A549 (cell line): Measurements from ENCODE around the gene NEURL1. TPM values are rescaled to one million over a fixed set of nuclear protein-coding genes. Genes with fewer than 3 reads are reported as not detected.

Source experiments
- ATAC-seq, 2 experiments: fragments of 200-7000 bp in 1 of 2; fragments of >200 bp in 1 of 2; cut with Nextera tagmentation in 1 of 2; cut with Tn5 transposase in 1 of 2; 3 replicates each; pipeline versions ENCODE4 v1.8.0 to v1.9.1; 2018 to 2020; ENCODE audit warnings: mild to moderate bottlenecking in 1 of 2, moderate library complexity in 1 of 2
- CTCF ChIA-PET: fragments of 300-600 bp; sonication (Branson Sonifier 250); formaldehyde crosslinking; extraction: SDS; loops from one replicate; lab custom pipeline; 2021; ENCODE audit warnings: antibody characterized with exemption, inconsistent platforms; lab: Yijun Ruan, JAX
- POLR2A ChIA-PET: fragments of 350-600 bp; formaldehyde crosslinking; extraction: SDS; loops from one replicate; lab custom pipeline; 2021; ENCODE audit warnings: antibody characterized with exemption, inconsistent platforms; lab: Yijun Ruan, JAX
- DNase-seq, 2 experiments: peaks; one replicate each; pipeline versions ENCODE4 v3.0.0 to v3.0.0-alpha.2; 2011 to 2016; ENCODE audit warnings: low read depth in 1 of 2, low spot score in 1 of 2
- FAIRE-seq: peaks from 2 replicates; lab custom pipeline; 2011; peaks lifted over from hg19 to GRCh38; lab: Jason Lieb, UNC
- H3K27ac ChIP-seq, 2 experiments: fragments of >200 bp; sonication (Bioruptor Twin); formaldehyde crosslinking; 3 replicates each; pipeline ENCODE4 v1.5.1; 2016 to 2017
- H3K4me1 ChIP-seq: fragments of >200 bp; sonication (Bioruptor Twin); formaldehyde crosslinking; 3 replicates; pipeline ENCODE4 v1.6.1; 2016
- H3K4me2 ChIP-seq: fragments of >200 bp; sonication (Bioruptor Twin); formaldehyde crosslinking; 3 replicates; pipeline ENCODE4 v1.6.1; 2016
- H3K4me3 ChIP-seq: fragments of >200 bp; sonication (Bioruptor Twin); formaldehyde crosslinking; 3 replicates; pipeline ENCODE4 v1.5.1; 2016
- H3K9me3 ChIP-seq: fragments of >200 bp; sonication (Bioruptor Twin); formaldehyde crosslinking; 3 replicates; pipeline ENCODE4 v1.6.1; 2016
- BHLHE40 ChIP-seq: IDR thresholded peaks from 2 replicates; pipeline ENCODE4 v1.6.1; 2012; ENCODE audit warnings: low read depth, low read length, inconsistent platforms
- CHD2 ChIP-seq: fragments of 150-350 bp; IDR thresholded peaks from 2 replicates; pipeline ENCODE4 v1.6.1; 2014; ENCODE audit warnings: low read length; ENCODE audit not compliant: partially characterized antibody
- EHF ChIP-seq: fragments of 250-450 bp; sonication (Bioruptor Pico); IDR thresholded peaks from 2 replicates; pipeline ENCODE4 v1.5.0; 2020; ENCODE audit warnings: mild to moderate bottlenecking
- EP300 ChIP-seq, 2 experiments: fragments of >200 bp; sonication (Bioruptor Twin); formaldehyde crosslinking; IDR thresholded peaks; 2 replicates in 1 of 2; 3 replicates in 1 of 2; pipeline ENCODE4 v1.6.1; 2016 to 2017
- FOSB ChIP-seq: fragments of 250-450 bp; sonication (Bioruptor Pico); IDR thresholded peaks from 2 replicates; pipeline ENCODE4 v1.5.0; 2020; ENCODE audit warnings: mild to moderate bottlenecking, moderate library complexity
- FOXS1 ChIP-seq: fragments of 250-450 bp; sonication (Bioruptor Pico); IDR thresholded peaks from 2 replicates; pipeline ENCODE4 v1.5.0; 2020; ENCODE audit warnings: mild to moderate bottlenecking, moderate library complexity
- HOXB13 ChIP-seq: fragments of 250-450 bp; sonication (Bioruptor Pico); IDR thresholded peaks from 2 replicates; pipeline ENCODE4 v1.5.0; 2020; ENCODE audit warnings: low read depth, mild to moderate bottlenecking, moderate library complexity
- KDM5A ChIP-seq: fragments of 200-600 bp; sonication (generic); IDR thresholded peaks from 2 replicates; pipeline ENCODE4 v1.6.1; 2016; ENCODE audit warnings: antibody characterized with exemption, mild to moderate bottlenecking
- MAFK ChIP-seq: fragments of 450-650 bp; IDR thresholded peaks from 2 replicates; pipeline ENCODE4 v1.6.1; 2014; ENCODE audit not compliant: partially characterized antibody
- MAZ ChIP-seq: fragments of 150-350 bp; IDR thresholded peaks from 2 replicates; pipeline ENCODE4 v1.6.1; 2014; ENCODE audit warnings: antibody characterized with exemption, low read depth, low read length, borderline replicate concordance
- RAD21 ChIP-seq, 2 experiments: fragments of >200 bp in 1 of 2; sonication (Bioruptor Twin) in 1 of 2; formaldehyde crosslinking in 1 of 2; IDR thresholded peaks in 1 of 2; conservative IDR thresholded peaks in 1 of 2; 2 replicates in 1 of 2; 3 replicates in 1 of 2; pipeline ENCODE4 v1.6.1; 2012 to 2018; ENCODE audit warnings: inconsistent platforms in 1 of 2
- RARB ChIP-seq: fragments of 250-450 bp; sonication (Bioruptor Pico); IDR thresholded peaks from 2 replicates; pipeline ENCODE4 v1.8.0; 2021; ENCODE audit warnings: mild to moderate bottlenecking, moderate library complexity
- RCOR1 ChIP-seq: fragments of 150-350 bp; IDR thresholded peaks from 2 replicates; pipeline ENCODE4 v1.6.1; 2014; ENCODE audit warnings: antibody characterized with exemption, low read length, low read depth
- ZFP36 ChIP-seq: fragments of 450-650 bp; IDR thresholded peaks from 2 replicates; pipeline ENCODE4 v1.6.1; 2014; ENCODE audit warnings: borderline replicate concordance; ENCODE audit not compliant: partially characterized antibody
- WGBS: methylation state at CpG from one replicate; pipeline ENCODE4 v1.1.6; 2017; ENCODE audit errors: missing lambda C conversion rate; 5-methylcytosine and 5-hydroxymethylcytosine counted together
- polyA minus RNA-seq: library from RNA; depleted of rRNA, polyadenylated mRNA; stranded (reverse); fragments of >200 nt; gene quantifications from 2 replicates; pipeline ENCODE4 v1.2.3, GENCODE V29; 2011; rRNA and poly(A)+ RNA removed
- polyA plus RNA-seq, 4 experiments: library from polyadenylated mRNA; depleted of rRNA in 3 of 4; stranded (reverse); fragments of >200 nt; fragmentation: RNase III in 1 of 4; extraction: RNeasy Plus Mini Kit Qiagen cat#74134 plus additional on column Dnase treatment in 1 of 4; gene quantifications; 2 replicates in 3 of 4; 3 replicates in 1 of 4; pipeline ENCODE4 v1.2.3, GENCODE V29; 2011 to 2017
- TF ChIP-seq, protein P1 (sequence below): fragments of 150-350 bp; IDR thresholded peaks from 2 replicates; pipeline ENCODE4 v1.6.1; 2014; ENCODE audit warnings: low read depth, mild to moderate bottlenecking, low read length
- TF ChIP-seq, protein P2 (sequence below): IDR thresholded peaks from 2 replicates; pipeline ENCODE4 v1.6.1; 2012; ENCODE audit warnings: low read depth, borderline replicate concordance
- TF ChIP-seq, protein P3 (sequence below): fragments of >200 bp; sonication (Bioruptor Twin); formaldehyde crosslinking; IDR thresholded peaks from 3 replicates; pipeline ENCODE4 v1.5.1; 2016
- TF ChIP-seq, protein P4 (sequence below): fragments of 250-450 bp; sonication (Bioruptor Pico); IDR thresholded peaks from 2 replicates; pipeline ENCODE4 v1.5.0; 2020; ENCODE audit warnings: low read depth, mild to moderate bottlenecking, moderate library complexity

The NEURL1 gene, protein sequence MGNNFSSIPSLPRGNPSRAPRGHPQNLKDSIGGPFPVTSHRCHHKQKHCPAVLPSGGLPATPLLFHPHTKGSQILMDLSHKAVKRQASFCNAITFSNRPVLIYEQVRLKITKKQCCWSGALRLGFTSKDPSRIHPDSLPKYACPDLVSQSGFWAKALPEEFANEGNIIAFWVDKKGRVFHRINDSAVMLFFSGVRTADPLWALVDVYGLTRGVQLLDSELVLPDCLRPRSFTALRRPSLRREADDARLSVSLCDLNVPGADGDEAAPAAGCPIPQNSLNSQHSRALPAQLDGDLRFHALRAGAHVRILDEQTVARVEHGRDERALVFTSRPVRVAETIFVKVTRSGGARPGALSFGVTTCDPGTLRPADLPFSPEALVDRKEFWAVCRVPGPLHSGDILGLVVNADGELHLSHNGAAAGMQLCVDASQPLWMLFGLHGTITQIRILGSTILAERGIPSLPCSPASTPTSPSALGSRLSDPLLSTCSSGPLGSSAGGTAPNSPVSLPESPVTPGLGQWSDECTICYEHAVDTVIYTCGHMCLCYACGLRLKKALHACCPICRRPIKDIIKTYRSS
- polyA plus RNA-seq (2011; rRNA removed) (0.06 and 0.09 TPM in 2 replicates), polyA plus RNA-seq (2017; fragmentation: RNase III; extraction: RNeasy Plus Mini Kit Qiagen cat#74134 plus additional on column Dnase treatment) (0.12 to 0.37 TPM (median 0.26 TPM) in 3 replicates), polyA minus RNA-seq (0.15 and 0.66 TPM in 2 replicates)
- polyA plus RNA-seq (2012; cell fraction: cytosol; rRNA removed), result 0.07 and 0.09 TPM in 2 replicates
- 0.24 and 0.61 TPM in 2 replicates for polyA plus RNA-seq (2012; cell fraction: nucleus; rRNA removed)

DNA sequence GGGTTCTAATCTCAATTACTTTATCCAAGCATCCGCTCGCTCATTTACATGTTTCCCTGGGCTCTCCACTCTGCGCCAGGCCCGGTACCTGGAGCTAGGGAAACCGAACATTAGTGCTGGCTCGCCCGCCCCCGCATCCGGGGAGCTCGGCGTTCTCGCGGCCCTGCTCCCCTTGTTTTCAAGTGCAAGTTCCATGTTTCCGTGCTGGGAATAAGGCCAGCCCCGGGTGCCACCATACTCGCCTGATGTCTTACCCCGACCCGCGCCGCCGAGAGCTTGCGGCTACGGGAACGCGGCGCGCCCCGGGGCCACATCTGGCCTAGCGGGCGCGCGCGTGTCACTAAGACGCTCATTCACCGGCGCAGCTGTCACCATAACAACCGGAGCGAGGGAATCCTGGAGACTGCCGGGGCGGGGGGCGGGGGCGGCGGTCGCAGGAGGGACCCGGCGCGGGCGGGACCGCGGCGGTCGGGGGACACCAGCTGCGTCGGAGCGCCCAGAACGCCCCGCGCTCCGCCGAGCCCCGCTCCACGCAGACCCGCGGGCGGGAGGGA is at the start of gene NEURL1:
Gene NEURL1, plus strand, starts transcription at position 344 of the 554 bp plus-strand sequence. CDS start 683 bp downstream, outside the sequence.
- ChIA-PET CTCF (interaction anchor here (0.6 to 4.0 kb wide), 14 partner anchors 7 to 99 kb away, joined by 3 to 17 read pairs (median 4); no protein-coding TSS in a partner anchor), POLR2A (no interaction called here)
- H3K4me1 ChIP-seq, result peaks cover 13% of the 10 kb centered on the region
- FAIRE-seq, result no peak
- no peaks in the 10 kb centered on the region for H3K9me3 ChIP-seq
- no peak for DNase-seq
- peak within 1 kb of the TSS; percentile 100 for H3K4me2 ChIP-seq
- peak within 1 kb of the TSS; percentile 76 for H3K4me3 ChIP-seq
- 44% methylated on average over 28 of the region's 65 CpGs for WGBS
- TF ChIP-seq, protein P1, sequence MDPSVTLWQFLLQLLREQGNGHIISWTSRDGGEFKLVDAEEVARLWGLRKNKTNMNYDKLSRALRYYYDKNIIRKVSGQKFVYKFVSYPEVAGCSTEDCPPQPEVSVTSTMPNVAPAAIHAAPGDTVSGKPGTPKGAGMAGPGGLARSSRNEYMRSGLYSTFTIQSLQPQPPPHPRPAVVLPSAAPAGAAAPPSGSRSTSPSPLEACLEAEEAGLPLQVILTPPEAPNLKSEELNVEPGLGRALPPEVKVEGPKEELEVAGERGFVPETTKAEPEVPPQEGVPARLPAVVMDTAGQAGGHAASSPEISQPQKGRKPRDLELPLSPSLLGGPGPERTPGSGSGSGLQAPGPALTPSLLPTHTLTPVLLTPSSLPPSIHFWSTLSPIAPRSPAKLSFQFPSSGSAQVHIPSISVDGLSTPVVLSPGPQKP, result no peak
- no peak for TF ChIP-seq MAZ
- no peak for TF ChIP-seq RAD21 (conservative IDR thresholded peaks at IDR 0.05 in 1 of 2, IDR thresholded peaks at IDR 0.05 in 1 of 2)
- H3K27ac ChIP-seq, result peak within 1 kb of the TSS; percentile 35 to 84; a peak in 4 of 6 replicates
- no peak for ATAC-seq

DNA sequence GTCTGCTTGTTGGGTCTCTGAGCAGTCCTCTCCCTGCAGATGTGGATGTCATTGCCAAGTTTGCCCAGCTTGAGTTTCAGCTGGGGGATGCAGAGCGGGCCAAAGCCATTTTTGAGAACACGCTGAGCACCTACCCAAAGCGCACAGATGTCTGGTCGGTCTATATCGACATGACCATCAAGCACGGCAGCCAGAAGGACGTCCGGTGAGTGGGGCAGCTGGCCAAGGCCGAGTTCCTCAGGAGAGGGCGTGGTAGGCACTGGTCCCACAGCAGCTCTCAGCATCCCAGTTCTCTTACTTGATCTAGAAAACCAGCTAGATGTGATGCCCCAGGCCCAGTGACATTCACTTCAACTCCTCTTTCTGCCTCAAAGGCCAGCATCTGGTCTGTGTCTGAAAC is 49.0 kb upstream of the NEURL1 start:
- Histone ChIP-seq H3K4me3 (no peak overlapping the region), H3K4me1 (no peaks in the 10 kb centered on the region), H3K9me3 (no peaks in the 10 kb centered on the region), H3K27ac (no peak overlapping the region), H3K4me2 (no peak overlapping the region)
- ChIA-PET CTCF (interaction anchor here (0.6 to 2.1 kb wide), 3 partner anchors 10 to 98 kb away, joined by 3 to 5 read pairs (median 3); no protein-coding TSS in a partner anchor), POLR2A (no interaction called here)
- TF ChIP-seq FOXS1 (CRISPR knock-in tag), result no peak
- no peak for TF ChIP-seq FOSB (CRISPR knock-in tag)
- TF ChIP-seq, protein P2, sequence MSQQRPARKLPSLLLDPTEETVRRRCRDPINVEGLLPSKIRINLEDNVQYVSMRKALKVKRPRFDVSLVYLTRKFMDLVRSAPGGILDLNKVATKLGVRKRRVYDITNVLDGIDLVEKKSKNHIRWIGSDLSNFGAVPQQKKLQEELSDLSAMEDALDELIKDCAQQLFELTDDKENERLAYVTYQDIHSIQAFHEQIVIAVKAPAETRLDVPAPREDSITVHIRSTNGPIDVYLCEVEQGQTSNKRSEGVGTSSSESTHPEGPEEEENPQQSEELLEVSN, result no peak
- TF ChIP-seq ZFP36, result no peak
- no peak for TF ChIP-seq RARB (CRISPR knock-in tag)
- TF ChIP-seq, protein P3, sequence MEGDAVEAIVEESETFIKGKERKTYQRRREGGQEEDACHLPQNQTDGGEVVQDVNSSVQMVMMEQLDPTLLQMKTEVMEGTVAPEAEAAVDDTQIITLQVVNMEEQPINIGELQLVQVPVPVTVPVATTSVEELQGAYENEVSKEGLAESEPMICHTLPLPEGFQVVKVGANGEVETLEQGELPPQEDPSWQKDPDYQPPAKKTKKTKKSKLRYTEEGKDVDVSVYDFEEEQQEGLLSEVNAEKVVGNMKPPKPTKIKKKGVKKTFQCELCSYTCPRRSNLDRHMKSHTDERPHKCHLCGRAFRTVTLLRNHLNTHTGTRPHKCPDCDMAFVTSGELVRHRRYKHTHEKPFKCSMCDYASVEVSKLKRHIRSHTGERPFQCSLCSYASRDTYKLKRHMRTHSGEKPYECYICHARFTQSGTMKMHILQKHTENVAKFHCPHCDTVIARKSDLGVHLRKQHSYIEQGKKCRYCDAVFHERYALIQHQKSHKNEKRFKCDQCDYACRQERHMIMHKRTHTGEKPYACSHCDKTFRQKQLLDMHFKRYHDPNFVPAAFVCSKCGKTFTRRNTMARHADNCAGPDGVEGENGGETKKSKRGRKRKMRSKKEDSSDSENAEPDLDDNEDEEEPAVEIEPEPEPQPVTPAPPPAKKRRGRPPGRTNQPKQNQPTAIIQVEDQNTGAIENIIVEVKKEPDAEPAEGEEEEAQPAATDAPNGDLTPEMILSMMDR, result no peak
- TF ChIP-seq HOXB13 (CRISPR knock-in tag), result no peak
- TF ChIP-seq MAZ, result no peak
- TF ChIP-seq, protein P4, sequence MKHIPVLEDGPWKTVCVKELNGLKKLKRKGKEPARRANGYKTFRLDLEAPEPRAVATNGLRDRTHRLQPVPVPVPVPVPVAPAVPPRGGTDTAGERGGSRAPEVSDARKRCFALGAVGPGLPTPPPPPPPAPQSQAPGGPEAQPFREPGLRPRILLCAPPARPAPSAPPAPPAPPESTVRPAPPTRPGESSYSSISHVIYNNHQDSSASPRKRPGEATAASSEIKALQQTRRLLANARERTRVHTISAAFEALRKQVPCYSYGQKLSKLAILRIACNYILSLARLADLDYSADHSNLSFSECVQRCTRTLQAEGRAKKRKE (CRISPR knock-in tag), result no peak
- no peak for TF ChIP-seq RCOR1
- TF ChIP-seq BHLHE40, result no peak
- no peak for TF ChIP-seq KDM5A
- no peak for TF ChIP-seq MAFK
- no peak for TF ChIP-seq EP300 (IDR thresholded peaks at IDR 0.05)
- TF ChIP-seq EHF, result no peak
- TF ChIP-seq CHD2, result no peak
- no peak for ATAC-seq
- no peak for FAIRE-seq
- WGBS, result 95% methylated on average over 4 of the region's 10 CpGs
- no peak for DNase-seq
